ENCODE measurements around the gene NFYB.

The NFYB gene

GRCh38 chr12:104155711-104156555 lies 17.9 kb upstream of the NFYB start:
- DNase-seq = no peak

- DNase-seq = peak in 2 of 3 experiments; percentile 95 to 99
Observed at GRCh38 chr12:104154806-104155205, 16.8 kb upstream of the NFYB start.

GRCh38 chr12:104154286-104154685 lies 16.3 kb upstream of the NFYB start:
- DNase-seq = no peak

- peak in 2 of 3 experiments; percentile 21 to 47 for DNase-seq
Observed at GRCh38 chr12:104152685-104153241, 14.8 kb upstream of the NFYB start.

GRCh38 chr12:104150416-104150815 lies 12.4 kb upstream of the NFYB start:
- DNase-seq = peak in 2 of 3 experiments; percentile 14 to 52

- DNase-seq = no peak
Observed at GRCh38 chr12:104147346-104147745, 9.3 kb upstream of the NFYB start.

GRCh38 chr12:104143918-104144317 lies 5.9 kb upstream of the NFYB start:
- DNase-seq = no peak

- no peak for DNase-seq
Observed at GRCh38 chr12:104143002-104143401, 5.0 kb upstream of the NFYB start.

- DNase-seq = no peak
Observed at GRCh38 chr12:104142543-104142942, 4.5 kb upstream of the NFYB start.

GRCh38 chr12:104138797-104139152 lies 765 bp upstream of the NFYB start:
- peak in 1 of 3 experiments; percentile 66 for DNase-seq

GRCh38 chr12:104137001-104137901 lies 759 bp downstream of the NFYB start:
- peak; percentile 31 to 87 (median 83) for DNase-seq

- peak in 1 of 3 experiments; percentile 71 for DNase-seq
Observed at GRCh38 chr12:104136577-104136976, 1.4 kb downstream of the NFYB start.

- no peak for DNase-seq
Observed at GRCh38 chr12:104134882-104135281, 3.1 kb downstream of the NFYB start.

GRCh38 chr12:104133866-104134265 lies 4.1 kb downstream of the NFYB start:
- no peak for DNase-seq

GRCh38 chr12:104133321-104133720 lies 4.7 kb downstream of the NFYB start:
- no peak for DNase-seq

GRCh38 chr12:104132351-104132956 lies 5.6 kb downstream of the NFYB start:
- DNase-seq = peak; percentile 72 to 96 (median 77)

- DNase-seq = no peak
Observed at GRCh38 chr12:104131609-104132008, 6.4 kb downstream of the NFYB start.

GRCh38 chr12:104130760-104131159 lies 7.2 kb downstream of the NFYB start:
- no peak for DNase-seq

- DNase-seq = no peak
Observed at GRCh38 chr12:104126548-104126947, 11.5 kb downstream of the NFYB start.

- no peak for DNase-seq
Observed at GRCh38 chr12:104122298-104122697, 15.7 kb downstream of the NFYB start.

GRCh38 chr12:104121001-104121400 lies 17.0 kb downstream of the NFYB start:
- DNase-seq = no peak

GRCh38 chr12:104115587-104115975 lies 22.4 kb downstream of the NFYB start:
- no peak for DNase-seq
